ENCODE measurements around the gene MYO1E. TPM values are rescaled to one million over a fixed set of nuclear protein-coding genes. Genes with fewer than 3 reads are reported as not detected.

MYO1E gene
- total RNA-seq, 4 donors from 2014 or later: 49.7 to 135 (median 82.2) TPM

DNA sequence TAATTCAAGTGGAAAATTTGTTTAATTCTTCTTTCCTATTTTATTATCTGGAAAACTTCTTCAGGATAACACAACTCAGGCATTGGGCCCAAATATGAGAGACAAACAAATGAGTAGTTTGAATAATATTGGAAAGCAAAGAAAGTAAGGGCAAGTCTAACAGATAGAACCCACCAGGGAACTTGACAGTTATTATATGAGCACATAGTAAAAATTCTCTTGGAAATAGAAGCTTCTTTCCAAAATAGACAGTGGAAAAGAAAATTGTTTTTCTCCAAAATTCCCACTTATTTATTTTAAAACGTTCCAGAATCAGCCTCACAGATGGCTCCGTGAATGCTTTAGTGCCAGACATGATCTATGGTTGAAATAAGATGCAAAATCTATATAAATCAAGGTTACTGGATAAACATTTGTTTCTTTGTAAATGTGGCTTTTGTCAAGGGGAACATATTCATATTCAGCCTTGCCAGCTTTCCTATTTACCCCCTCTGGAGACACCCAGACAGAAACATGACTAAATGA lies 142.1 kb downstream of the MYO1E start:
- no peak for DNase-seq
- 52 to 73% methylated on average over 2 of the region's 2 CpGs for WGBS, 2 donors
- H3K27me3 ChIP-seq: no peaks in the 10 kb centered on the region
- intact Hi-C loops (cut with DNase I): no loop called here
- peaks cover 6 to 20% (median 11%) of the 10 kb centered on the region in 3 donors for H3K4me1 ChIP-seq
- no peaks in the 10 kb centered on the region for H3K9me3 ChIP-seq
- no peak overlapping the region for H3K27ac ChIP-seq
- H3K36me3 ChIP-seq: peaks cover 0 to 40% (median 0%) of the 10 kb centered on the region in 3 donors
- TF ChIP-seq POLR2A (IDR thresholded peaks at IDR 0.05): no peak
- TF ChIP-seq, protein P1, sequence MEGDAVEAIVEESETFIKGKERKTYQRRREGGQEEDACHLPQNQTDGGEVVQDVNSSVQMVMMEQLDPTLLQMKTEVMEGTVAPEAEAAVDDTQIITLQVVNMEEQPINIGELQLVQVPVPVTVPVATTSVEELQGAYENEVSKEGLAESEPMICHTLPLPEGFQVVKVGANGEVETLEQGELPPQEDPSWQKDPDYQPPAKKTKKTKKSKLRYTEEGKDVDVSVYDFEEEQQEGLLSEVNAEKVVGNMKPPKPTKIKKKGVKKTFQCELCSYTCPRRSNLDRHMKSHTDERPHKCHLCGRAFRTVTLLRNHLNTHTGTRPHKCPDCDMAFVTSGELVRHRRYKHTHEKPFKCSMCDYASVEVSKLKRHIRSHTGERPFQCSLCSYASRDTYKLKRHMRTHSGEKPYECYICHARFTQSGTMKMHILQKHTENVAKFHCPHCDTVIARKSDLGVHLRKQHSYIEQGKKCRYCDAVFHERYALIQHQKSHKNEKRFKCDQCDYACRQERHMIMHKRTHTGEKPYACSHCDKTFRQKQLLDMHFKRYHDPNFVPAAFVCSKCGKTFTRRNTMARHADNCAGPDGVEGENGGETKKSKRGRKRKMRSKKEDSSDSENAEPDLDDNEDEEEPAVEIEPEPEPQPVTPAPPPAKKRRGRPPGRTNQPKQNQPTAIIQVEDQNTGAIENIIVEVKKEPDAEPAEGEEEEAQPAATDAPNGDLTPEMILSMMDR (IDR thresholded peaks at IDR 0.05): no peak
- no peak overlapping the region for H3K4me3 ChIP-seq

DNA sequence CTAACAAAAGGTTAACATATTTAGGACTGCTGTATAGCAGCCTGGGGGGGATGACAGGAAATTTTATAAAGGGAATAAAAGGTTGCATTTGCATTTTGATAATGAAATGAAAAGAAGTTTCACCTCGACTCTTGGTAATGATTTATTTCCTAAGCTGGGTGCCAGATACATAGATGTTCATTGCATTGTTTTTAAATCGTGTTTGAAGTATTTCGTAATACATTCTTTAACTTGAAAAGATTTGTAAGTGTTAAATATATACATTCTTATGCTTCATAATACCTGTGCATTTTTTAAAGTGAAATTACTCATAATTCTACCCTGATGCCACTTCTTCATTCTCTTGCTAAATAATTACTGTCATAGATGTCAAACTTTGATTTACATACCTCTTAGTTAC lies 143.2 kb downstream of the MYO1E start:
- H3K27ac ChIP-seq: no peak overlapping the region
- 38 to 54% methylated on average over 3 of the region's 3 CpGs for WGBS, 2 donors
- peaks cover 0 to 52% (median 0%) of the 10 kb centered on the region in 3 donors for H3K36me3 ChIP-seq
- peaks cover 6 to 28% (median 11%) of the 10 kb centered on the region in 3 donors for H3K4me1 ChIP-seq
- DNase-seq: no peak
- no peaks in the 10 kb centered on the region for H3K9me3 ChIP-seq
- intact Hi-C loops (cut with DNase I): no loop called here
- no peak overlapping the region for H3K4me3 ChIP-seq
- H3K27me3 ChIP-seq: no peaks in the 10 kb centered on the region
- TF ChIP-seq POLR2A (IDR thresholded peaks at IDR 0.05): no peak
- TF ChIP-seq, protein P1 (IDR thresholded peaks at IDR 0.05): no peak

DNA sequence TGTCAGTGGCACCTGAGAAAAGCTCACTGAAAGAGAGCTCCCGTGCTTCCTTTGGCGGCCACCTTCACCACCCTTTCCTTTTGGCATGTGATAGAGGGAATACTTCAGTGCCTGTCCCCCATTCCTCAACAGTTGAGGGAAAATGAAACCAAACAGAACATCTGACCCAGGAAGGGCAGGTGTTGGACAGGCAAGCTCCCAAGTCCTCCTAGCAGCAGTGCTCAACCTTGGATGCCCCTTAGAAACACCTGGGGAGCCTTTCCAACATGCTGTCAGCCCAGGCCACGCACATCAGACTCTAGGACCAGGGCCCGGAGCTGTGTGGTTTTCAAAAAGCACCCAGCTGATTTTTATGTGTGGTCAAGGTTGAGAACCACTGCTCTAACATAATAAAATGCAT lies 143.7 kb downstream of the MYO1E start:
- H3K27ac ChIP-seq: no peak overlapping the region
- H3K9me3 ChIP-seq: no peaks in the 10 kb centered on the region

DNA sequence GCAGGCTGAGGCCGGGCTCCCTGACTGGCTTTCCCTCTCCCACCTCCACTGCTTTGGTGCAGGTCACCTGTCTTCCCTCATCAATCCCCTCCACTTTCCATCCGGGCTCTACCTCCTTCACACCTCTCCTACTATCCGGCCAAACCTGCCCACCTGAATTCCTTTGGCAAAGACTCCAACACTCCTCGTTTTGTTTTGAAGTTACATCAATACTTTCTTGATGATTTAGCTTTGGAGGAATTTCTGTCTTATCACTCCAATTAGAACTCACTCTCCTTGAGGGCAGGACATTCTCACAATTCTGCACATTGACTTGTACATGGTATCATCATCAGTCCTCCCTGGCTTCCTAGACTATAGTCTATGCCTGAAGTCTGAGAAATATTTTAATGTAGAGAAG lies 145.7 kb downstream of the MYO1E start:
- H3K4me1 ChIP-seq: peaks cover 2 to 26% (median 2%) of the 10 kb centered on the region in 3 donors
- no peaks in the 10 kb centered on the region for H3K27me3 ChIP-seq
- H3K36me3 ChIP-seq: peaks cover 0 to 76% (median 0%) of the 10 kb centered on the region in 3 donors
- H3K4me3 ChIP-seq: no peak overlapping the region
- no peaks in the 10 kb centered on the region for H3K9me3 ChIP-seq
- DNase-seq: no peak
- TF ChIP-seq, protein P1 (IDR thresholded peaks at IDR 0.05): no peak
- 76 to 81% methylated on average over 4 of the region's 4 CpGs for WGBS, 2 donors
- intact Hi-C loops (cut with DNase I): no loop called here
- no peak overlapping the region for H3K27ac ChIP-seq

More for the DNA sequence above, 143.7 kb downstream of the MYO1E start:
- TF ChIP-seq, protein P1 (IDR thresholded peaks at IDR 0.05): no peak
- no peak for TF ChIP-seq POLR2A (IDR thresholded peaks at IDR 0.05)
- Histone ChIP-seq H3K4me1 (peaks cover 6 to 33% (median 11%) of the 10 kb centered on the region in 3 donors), H3K36me3 (peaks cover 0 to 56% (median 0%) of the 10 kb centered on the region in 3 donors), H3K4me3 (no peak overlapping the region), H3K27me3 (no peaks in the 10 kb centered on the region)
- WGBS, 2 donors: 79 to 86% methylated on average over 3 of the region's 4 CpGs
- intact Hi-C loops (cut with DNase I): no loop called here
- no peak for DNase-seq

DNA sequence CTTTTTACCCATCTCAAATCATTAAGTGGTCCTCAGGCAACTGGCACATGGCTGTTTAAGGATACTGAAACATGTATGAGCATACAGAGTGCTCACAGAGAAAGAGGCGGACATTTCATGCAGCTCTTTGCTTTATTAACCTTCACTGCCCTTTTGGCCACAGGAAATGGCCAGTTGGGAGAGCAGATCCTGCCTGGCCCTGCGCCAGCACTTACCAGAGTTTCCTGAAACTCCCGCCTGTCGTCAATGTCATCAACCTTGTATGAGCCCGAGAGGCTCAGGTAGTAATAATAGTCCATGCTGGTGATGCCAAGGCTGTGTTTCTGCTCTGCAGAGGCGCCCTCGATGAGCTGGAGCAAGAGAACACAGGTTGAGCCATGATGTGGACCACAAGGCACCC lies 148.2 kb downstream of the MYO1E start:
- 61 to 80% methylated on average over 5 to 7 of the region's 7 CpGs for WGBS, 2 donors
- TF ChIP-seq POLR2A (IDR thresholded peaks at IDR 0.05): no peak
- TF ChIP-seq, protein P1 (IDR thresholded peaks at IDR 0.05): no peak
- H3K4me3 ChIP-seq: no peak overlapping the region
- H3K4me1 ChIP-seq: peaks cover 0 to 18% (median 0%) of the 10 kb centered on the region in 3 donors
- intact Hi-C loops (cut with DNase I): no loop called here
- H3K36me3 ChIP-seq: peaks cover 0 to 89% (median 4%) of the 10 kb centered on the region in 3 donors
- no peak for DNase-seq
- H3K27ac ChIP-seq: no peak overlapping the region
- no peaks in the 10 kb centered on the region for H3K27me3 ChIP-seq
- no peaks in the 10 kb centered on the region for H3K9me3 ChIP-seq
